Measurements from ENCODE around the gene KIAA0513. TPM values are rescaled to one million over a fixed set of nuclear protein-coding genes. Genes with fewer than 3 reads are reported as not detected.

KIAA0513 gene
- total RNA-seq, 3 donors from 2014 or later = 31.9 to 36.5 (median 33.5) TPM

- intact Hi-C loops (cut with DNase I, micrococcal nuclease) = no loop called here
- Histone ChIP-seq H3K4me3 (no peak overlapping the region), H3K9me3 (no peaks in the 10 kb centered on the region), H3K4me1 (ENCODE audit: low read depth) (peaks cover 26% of the 10 kb centered on the region), H3K36me3 (ENCODE audit: low read depth) (no peaks in the 10 kb centered on the region)
- DNase-seq (peak; percentile 55 to 73 (median 71)), ATAC-seq (peak; percentile 88)
- TF ChIP-seq CTCF (IDR thresholded peaks at IDR 0.05) = no peak
Measured at GRCh38 chr16:85055493-85056210, 28.1 kb downstream of the KIAA0513 start.

- ATAC-seq (peak; percentile 36), DNase-seq (no peak)
- intact Hi-C loops (cut with DNase I, micrococcal nuclease) = no loop called here
- no peaks in the 10 kb centered on the region for H3K9me3 ChIP-seq
- no peak overlapping the region for H3K4me3 ChIP-seq
- TF ChIP-seq CTCF (IDR thresholded peaks at IDR 0.05) = no peak
- no peaks in the 10 kb centered on the region for H3K36me3 ChIP-seq (ENCODE audit: low read depth)
- H3K4me1 ChIP-seq (ENCODE audit: low read depth) = peaks cover 26% of the 10 kb centered on the region
Measured at GRCh38 chr16:85056211-85056748, 28.7 kb downstream of the KIAA0513 start.

- no peaks in the 10 kb centered on the region for H3K9me3 ChIP-seq
- ATAC-seq (peak; percentile 71), DNase-seq (no peak)
- TF ChIP-seq CTCF (IDR thresholded peaks at IDR 0.05) = no peak
- no peaks in the 10 kb centered on the region for H3K36me3 ChIP-seq (ENCODE audit: low read depth)
- intact Hi-C loops (cut with DNase I, micrococcal nuclease) = no loop called here
- peaks cover 26% of the 10 kb centered on the region for H3K4me1 ChIP-seq (ENCODE audit: low read depth)
- H3K4me3 ChIP-seq = no peak overlapping the region
Measured at GRCh38 chr16:85057212-85057889, 29.8 kb downstream of the KIAA0513 start.

GRCh38 chr16:85057948-85058347, 30.4 kb downstream of the KIAA0513 start:
- DNase-seq (no peak), ATAC-seq (no peak)
- peaks cover 26% of the 10 kb centered on the region for H3K4me1 ChIP-seq (ENCODE audit: low read depth)
- no peak for TF ChIP-seq CTCF (IDR thresholded peaks at IDR 0.05)
- H3K4me3 ChIP-seq = no peak overlapping the region
- no peaks in the 10 kb centered on the region for H3K9me3 ChIP-seq
- no peaks in the 10 kb centered on the region for H3K36me3 ChIP-seq (ENCODE audit: low read depth)
- intact Hi-C loops (cut with DNase I, micrococcal nuclease) = no loop called here

- DNase-seq (no peak), ATAC-seq (no peak)
- H3K36me3 ChIP-seq (ENCODE audit: low read depth) = no peaks in the 10 kb centered on the region
- no peaks in the 10 kb centered on the region for H3K9me3 ChIP-seq
- no peak for TF ChIP-seq CTCF (IDR thresholded peaks at IDR 0.05)
- H3K4me3 ChIP-seq = no peak overlapping the region
- peaks cover 26% of the 10 kb centered on the region for H3K4me1 ChIP-seq (ENCODE audit: low read depth)
- intact Hi-C loops (cut with DNase I, micrococcal nuclease) = no loop called here
Measured at GRCh38 chr16:85058909-85059308, 31.3 kb downstream of the KIAA0513 start.

Measured in mucosa of descending colon (tissue), 3 donors.